B cell (primary cell): ENCODE data around the gene B4GALNT1. TPM values are rescaled to one million over a fixed set of nuclear protein-coding genes. Genes with fewer than 3 reads are reported as not detected.

ENCODE experiments used
- ATAC-seq: fragments of 200-7000 bp; cut with Tn5 transposase; one replicate; pipeline ENCODE4 v1.10.0; 2021; ENCODE audit warnings: low read depth, mild to moderate bottlenecking, moderate number of reproducible peaks, moderate library complexity
- CTCF ChIA-PET: fragments of 350-600 bp; sonication (Branson Sonifier 250); formaldehyde crosslinking; loops from one replicate; lab custom pipeline; 2021; ENCODE audit warnings: antibody characterized with exemption, inconsistent platforms; lab: Charles Lee
- POLR2A ChIA-PET: fragments of 350-600 bp; sonication (Branson Sonifier 250); formaldehyde crosslinking; loops from one replicate; lab custom pipeline; 2021; ENCODE audit warnings: antibody characterized with exemption; lab: Charles Lee
- DNase-seq: peaks from one replicate; pipeline ENCODE4 v3.0.0; 2013
- H2AFZ ChIP-seq: 2 replicates; pipeline ENCODE4 v1.6.1; 2012; ENCODE audit warnings: mild to moderate bottlenecking, low read depth, low read length; ENCODE audit not compliant: insufficient read depth, poor library complexity, severe bottlenecking
- H3K27ac ChIP-seq, 2 donors: 1 replicate in 1 of 2; 2 replicates in 1 of 2; pipeline ENCODE4 v1.5.1; 2012 to 2013; ENCODE audit warnings: low read length in 2 of 2, mild to moderate bottlenecking in 2 of 2, moderate library complexity in 1 of 2
- H3K27me3 ChIP-seq, 4 experiments: fragments of 200-600 bp in 1 of 4; sonication (generic) in 1 of 4; replicated peaks in 1 of 4; 1 replicate in 2 of 4; 2 replicates in 2 of 4; pipeline versions ENCODE4 v1.6.1 to v1.7.0; 2013 to 2016; ENCODE audit warnings: low read length in 3 of 4, mild to moderate bottlenecking in 2 of 4, mixed read lengths in 1 of 4, moderate library complexity in 1 of 4; ENCODE audit not compliant: insufficient read depth in 4 of 4, control insufficient read depth in 3 of 4; ENCODE audit errors: control extremely low read depth in 1 of 4
- H3K36me3 ChIP-seq, 2 experiments: replicated peaks in 1 of 2; 1 replicate in 1 of 2; 2 replicates in 1 of 2; pipeline versions ENCODE4 v1.6.1 to v1.7.1; 2013; ENCODE audit warnings: low read length in 1 of 2; ENCODE audit not compliant: insufficient read depth in 2 of 2, control insufficient read depth in 1 of 2; ENCODE audit errors: control extremely low read depth in 1 of 2, extremely low read depth in 1 of 2
- H3K4me1 ChIP-seq, 2 donors: fragments of 200-600 bp in 1 of 2; sonication (generic) in 1 of 2; 1 replicate in 1 of 2; 2 replicates in 1 of 2; pipeline versions ENCODE4 v1.5.1 to v1.6.1; 2013 to 2017; ENCODE audit warnings: low read length in 2 of 2; ENCODE audit not compliant: control insufficient read depth in 2 of 2, insufficient read depth in 2 of 2
- H3K4me2 ChIP-seq: replicated peaks from 2 replicates; pipeline ENCODE3; 2012; ENCODE audit warnings: mild to moderate bottlenecking, low read depth, low read length; ENCODE audit not compliant: poor library complexity, severe bottlenecking
- H3K4me3 ChIP-seq, 5 experiments: fragments of 200-600 bp in 1 of 5; sonication (generic) in 1 of 5; 1 replicate in 3 of 5; 2 replicates in 2 of 5; pipeline versions ENCODE4 v1.5.1 to v1.7.0; 2011 to 2016; ENCODE audit warnings: low read length in 4 of 5, mild to moderate bottlenecking in 4 of 5, low read depth in 2 of 5, control low read depth in 1 of 5, moderate library complexity in 1 of 5; ENCODE audit not compliant: insufficient read depth in 1 of 5; ENCODE audit errors: control extremely low read depth in 1 of 5, extremely low read depth in 1 of 5
- H3K79me2 ChIP-seq: fragments of 200-600 bp; sonication (generic); one replicate; pipeline ENCODE4 v1.6.0; 2016; ENCODE audit warnings: low read length; ENCODE audit not compliant: control insufficient read depth, insufficient read depth
- H3K9ac ChIP-seq: fragments of 200-600 bp; sonication (generic); 2 replicates; pipeline ENCODE4 v1.6.1; 2017; ENCODE audit warnings: mild to moderate bottlenecking, low read length, moderate library complexity
- H3K9me3 ChIP-seq, 3 donors: one replicate each; pipeline versions ENCODE4 v1.6.1 to v1.7.1; 2013; ENCODE audit warnings: low read length in 2 of 3; ENCODE audit not compliant: control insufficient read depth in 2 of 3, insufficient read depth in 1 of 3; ENCODE audit errors: control extremely low read depth in 1 of 3
- H4K20me1 ChIP-seq: 2 replicates; pipeline ENCODE4 v1.6.0; 2012; ENCODE audit warnings: mild to moderate bottlenecking, low read length; ENCODE audit not compliant: insufficient read depth, control insufficient read depth, poor library complexity, severe bottlenecking
- H3K27ac Mint-ChIP-seq: one replicate; pipeline ENCODE4 v1.8.0; 2021; ENCODE audit warnings: mixed read lengths
- H3K27me3 Mint-ChIP-seq: one replicate; pipeline ENCODE4 v1.8.0; 2021; ENCODE audit warnings: mixed read lengths
- H3K4me1 Mint-ChIP-seq: one replicate; pipeline ENCODE4 v1.8.0; 2021; ENCODE audit warnings: mixed read lengths
- H3K4me3 Mint-ChIP-seq: one replicate; pipeline ENCODE4 v1.8.0; 2021; ENCODE audit warnings: mixed read lengths
- H3K9me3 Mint-ChIP-seq: one replicate; pipeline ENCODE4 v1.8.0; 2022; ENCODE audit warnings: mixed read lengths; ENCODE audit not compliant: insufficient read depth
- EZH2 ChIP-seq: IDR thresholded peaks from 2 replicates; pipeline ENCODE4 v1.6.1; 2012; ENCODE audit warnings: borderline replicate concordance, low read depth, mild to moderate bottlenecking, moderate library complexity, low read length; ENCODE audit not compliant: insufficient read depth, poor library complexity, severe bottlenecking
- WGBS: methylation state at CpG from one replicate; pipeline ENCODE4 v1.1.5; 2013; ENCODE audit warnings: missing lambda C conversion rate; ENCODE audit not compliant: insufficient coverage; 5-methylcytosine and 5-hydroxymethylcytosine counted together
- intact Hi-C: fragments of 100-400 bp; cut with micrococcal nuclease; formaldehyde crosslinking; loops from one replicate; pipeline ENCODE4 v1.10.0; 2022
- polyA plus RNA-seq: library from polyadenylated mRNA; depleted of rRNA; stranded (reverse); fragments of >200 nt; gene quantifications from 2 replicates; pipeline ENCODE4 v1.2.3, GENCODE V29; 2012
- total RNA-seq, 2 donors: library from RNA; stranded (reverse); fragments of 120-200 nt in 1 of 2; gene quantifications; 1 replicate in 1 of 2; 2 replicates in 1 of 2; pipeline versions ENCODE4 v1.2.3 to v1.2.4, GENCODE V29; 2013 to 2022
- TF ChIP-seq, protein P1 (sequence below): fragments of 200-600 bp; IDR thresholded peaks from one replicate; pipeline ENCODE4 v1.8.0; 2022; ENCODE audit warnings: antibody characterized with exemption, mild to moderate bottlenecking

Gene B4GALNT1
- total and polyA plus RNA-seq, 2 donors (not counting 1 experiment from before 2014, with no cell fraction given): 0.04 to 0.22 TPM

DNA sequence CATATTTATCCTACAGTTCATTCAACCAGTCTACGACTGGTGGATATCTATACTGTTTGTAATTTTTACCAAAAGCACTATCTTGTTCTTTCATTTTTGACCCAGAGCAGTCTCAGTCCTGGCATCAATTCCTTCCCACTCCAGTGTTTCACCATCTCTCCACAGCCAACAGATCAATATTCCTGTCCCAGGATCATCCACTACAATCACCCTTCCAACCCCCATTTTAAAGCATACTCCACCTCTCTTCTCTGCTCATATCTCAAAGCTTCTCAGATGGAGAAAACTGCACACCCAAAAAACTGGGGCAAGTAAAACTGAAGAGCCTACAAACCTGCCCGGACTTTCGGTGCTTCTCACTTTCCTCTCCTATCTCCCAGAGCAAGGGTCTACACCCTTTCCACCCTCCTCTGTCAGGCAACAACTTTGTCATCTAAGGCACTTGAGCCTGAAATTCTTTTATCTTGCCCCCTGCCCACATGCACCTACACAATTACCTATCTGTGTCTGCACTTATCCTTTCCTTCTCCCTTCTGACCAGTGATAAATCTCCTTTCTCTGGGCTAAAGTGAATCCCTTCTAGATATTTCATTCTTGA, 46.1 kb downstream of the B4GALNT1 start:
- Mint-ChIP-seq H3K9me3 (no peaks in the 10 kb centered on the region), H3K4me3 (no peak overlapping the region), H3K27me3 (peaks cover 13% of the 10 kb centered on the region), H3K27ac (no peak overlapping the region), H3K4me1 (peaks cover 14% of the 10 kb centered on the region)
- H4K20me1 ChIP-seq: no peaks in the 10 kb centered on the region
- DNase-seq: no peak
- H3K4me1 ChIP-seq: peaks cover 11 to 18% of the 10 kb centered on the region in 2 donors
- ATAC-seq: no peak
- no peak for TF ChIP-seq EZH2
- no peak overlapping the region for H3K4me3 ChIP-seq
- intact Hi-C loops: no loop called here
- H3K4me2 ChIP-seq: no peak overlapping the region
- ChIA-PET CTCF (interaction anchor here (1.2 to 7.2 kb wide), 4 partner anchors 12 to 125 kb away, joined by 3 to 97 read pairs (median 42); partner anchors contain the start of gene ARHGEF25), POLR2A (no interaction called here)
- H3K36me3 ChIP-seq: no peaks in the 10 kb centered on the region
- H3K9me3 ChIP-seq: no peaks in the 10 kb centered on the region
- no peak overlapping the region for H3K9ac ChIP-seq
- H3K27ac ChIP-seq: no peak overlapping the region
- peaks cover 0 to 41% (median 12%) of the 10 kb centered on the region in 4 experiments for H3K27me3 ChIP-seq
- WGBS: 97% methylated on average over 2 of the region's 3 CpGs
- no peak overlapping the region for H2AFZ ChIP-seq
- peaks cover 13% of the 10 kb centered on the region for H3K79me2 ChIP-seq

DNA sequence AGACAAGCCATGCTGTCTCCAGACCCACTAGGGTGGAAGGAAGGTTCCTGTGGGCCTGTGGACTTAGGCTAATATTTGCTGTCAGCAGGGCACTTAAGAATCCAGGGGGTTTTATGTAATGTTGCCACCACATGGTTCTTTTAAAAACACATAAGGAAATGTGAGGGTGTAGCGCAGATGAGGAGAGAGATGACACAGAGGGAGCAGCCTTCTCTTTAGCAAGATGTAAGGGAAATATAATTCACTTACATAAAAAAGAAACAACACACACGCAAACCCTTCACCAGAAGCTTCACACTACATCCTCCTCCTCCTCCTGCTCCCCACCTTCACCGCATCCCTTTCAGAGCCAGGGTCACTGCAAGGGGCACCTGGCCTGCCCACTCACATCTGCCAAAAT, 46.9 kb downstream of the B4GALNT1 start:
- Histone ChIP-seq H3K4me2 (no peak overlapping the region), H3K4me3 (no peak overlapping the region), H3K27me3 (peaks cover 0 to 48% (median 12%) of the 10 kb centered on the region in 4 experiments), H3K27ac (no peak overlapping the region), H3K4me1 (peaks cover 6 to 11% of the 10 kb centered on the region in 2 donors), H3K9ac (no peak overlapping the region), H3K9me3 (no peaks in the 10 kb centered on the region), H3K36me3 (no peaks in the 10 kb centered on the region), H3K79me2 (peaks cover 6% of the 10 kb centered on the region), H2AFZ (no peak overlapping the region), H4K20me1 (no peaks in the 10 kb centered on the region)
- Mint-ChIP-seq H3K4me1 (peaks cover 8% of the 10 kb centered on the region), H3K4me3 (no peak overlapping the region), H3K27me3 (peaks cover 13% of the 10 kb centered on the region), H3K27ac (no peak overlapping the region), H3K9me3 (no peaks in the 10 kb centered on the region)
- DNase-seq (no peak), ATAC-seq (no peak)
- intact Hi-C loops: no loop called here
- TF ChIP-seq, protein P1, sequence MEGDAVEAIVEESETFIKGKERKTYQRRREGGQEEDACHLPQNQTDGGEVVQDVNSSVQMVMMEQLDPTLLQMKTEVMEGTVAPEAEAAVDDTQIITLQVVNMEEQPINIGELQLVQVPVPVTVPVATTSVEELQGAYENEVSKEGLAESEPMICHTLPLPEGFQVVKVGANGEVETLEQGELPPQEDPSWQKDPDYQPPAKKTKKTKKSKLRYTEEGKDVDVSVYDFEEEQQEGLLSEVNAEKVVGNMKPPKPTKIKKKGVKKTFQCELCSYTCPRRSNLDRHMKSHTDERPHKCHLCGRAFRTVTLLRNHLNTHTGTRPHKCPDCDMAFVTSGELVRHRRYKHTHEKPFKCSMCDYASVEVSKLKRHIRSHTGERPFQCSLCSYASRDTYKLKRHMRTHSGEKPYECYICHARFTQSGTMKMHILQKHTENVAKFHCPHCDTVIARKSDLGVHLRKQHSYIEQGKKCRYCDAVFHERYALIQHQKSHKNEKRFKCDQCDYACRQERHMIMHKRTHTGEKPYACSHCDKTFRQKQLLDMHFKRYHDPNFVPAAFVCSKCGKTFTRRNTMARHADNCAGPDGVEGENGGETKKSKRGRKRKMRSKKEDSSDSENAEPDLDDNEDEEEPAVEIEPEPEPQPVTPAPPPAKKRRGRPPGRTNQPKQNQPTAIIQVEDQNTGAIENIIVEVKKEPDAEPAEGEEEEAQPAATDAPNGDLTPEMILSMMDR: no peak
- no peak for TF ChIP-seq EZH2
- ChIA-PET CTCF (interaction anchor here (1.2 to 7.2 kb wide), 6 partner anchors 11 to 124 kb away, joined by 3 to 122 read pairs (median 42); partner anchors contain the start of gene ARHGEF25), POLR2A (no interaction called here)
- WGBS: 100% methylated on average over 2 of the region's 3 CpGs
